GM18511 (cell line): ENCODE data around the gene RNASE3.
"Not testable (repeated sequence)": the region's sequence is repeated elsewhere in the genome, so short reads cannot be mapped to it uniquely, and the experiment has no call there.

Experiments used
- ATAC-seq: cut with Tn5 transposase; IDR thresholded peaks from one replicate; pipeline ENCODE4 v1.9.1; 2021; ENCODE audit warnings: mild to moderate bottlenecking, moderate library complexity; ENCODE audit not compliant: unreplicated experiment

Gene RNASE3

DNA sequence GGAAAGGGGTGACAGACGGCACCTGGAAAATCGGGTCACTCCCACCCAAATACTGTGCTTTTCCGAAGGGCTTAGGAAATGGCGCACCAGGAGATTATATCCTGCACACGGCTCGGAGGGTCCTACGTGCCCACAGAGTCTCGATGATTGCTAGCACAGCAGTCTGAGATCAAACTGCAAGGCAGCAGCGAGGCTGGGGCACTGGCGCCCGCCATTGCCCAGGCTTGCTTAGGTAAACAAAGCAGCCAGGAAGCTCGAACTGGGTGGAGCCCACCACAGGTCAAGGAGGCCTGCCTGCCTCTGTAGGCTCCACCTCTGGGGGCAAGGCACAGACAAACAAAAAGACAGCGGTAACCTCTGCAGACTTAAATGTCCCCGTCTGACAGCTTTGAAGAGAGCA lies 19.6 kb downstream of the RNASE3 start:
- ATAC-seq: not testable (repeated sequence)

DNA sequence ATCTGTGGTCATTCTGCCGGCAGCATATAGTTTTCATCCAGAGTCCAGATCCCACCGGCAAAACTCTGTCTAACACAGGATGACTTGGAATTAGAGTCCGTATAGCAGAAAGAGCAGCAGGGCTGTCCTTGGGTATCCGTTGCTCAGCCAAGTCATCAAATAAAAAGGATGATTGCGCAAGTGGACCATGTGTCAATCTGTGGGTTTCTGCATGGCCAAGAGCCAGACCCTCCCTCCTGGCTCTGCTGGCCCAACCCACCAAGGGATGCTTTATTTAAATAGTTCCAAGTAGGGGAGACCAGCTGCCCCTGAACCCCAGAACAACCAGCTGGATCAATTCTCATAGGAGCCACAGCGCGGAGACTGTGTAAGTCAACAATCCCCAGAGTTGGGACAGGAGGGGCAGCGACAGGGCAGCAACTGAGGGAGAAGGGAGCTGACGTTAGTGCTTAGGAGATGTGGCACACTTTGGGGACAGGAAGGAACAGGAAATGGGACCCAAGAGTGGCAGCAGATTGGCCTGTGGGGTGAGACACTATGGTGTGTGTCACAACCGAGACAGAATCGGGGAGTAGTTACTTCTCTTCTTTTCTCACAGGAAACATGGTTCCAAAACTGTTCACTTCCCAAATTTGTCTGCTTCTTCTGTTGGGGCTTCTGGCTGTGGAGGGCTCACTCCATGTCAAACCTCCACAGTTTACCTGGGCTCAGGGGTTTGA lies 28.0 kb downstream of the RNASE3 start:
- ATAC-seq: not testable (repeated sequence)

DNA sequence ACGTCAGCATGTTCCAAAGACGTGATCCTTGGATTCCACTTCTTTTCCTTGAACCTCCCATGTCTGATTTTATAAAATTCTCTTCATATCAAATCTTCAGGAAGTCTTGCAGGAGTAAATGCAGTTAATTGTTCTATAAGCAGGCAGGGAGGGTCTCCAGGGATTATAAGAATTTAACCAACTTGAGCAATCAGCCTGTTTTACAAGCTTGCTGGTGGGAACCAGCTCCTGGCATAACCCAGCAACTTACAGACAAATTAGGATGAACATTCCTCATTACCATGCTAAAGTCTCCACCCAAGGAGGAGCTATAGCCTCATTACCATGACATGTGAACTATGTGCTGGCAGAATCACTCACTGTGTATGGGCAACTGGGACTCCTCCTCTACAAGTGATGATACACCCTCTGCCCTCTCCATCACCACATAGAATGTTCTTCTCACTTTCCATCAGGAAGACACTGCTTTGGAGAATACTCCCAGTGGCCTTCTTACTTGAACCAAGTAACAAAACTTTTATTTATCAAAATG lies 32.6 kb downstream of the RNASE3 start:
- not testable (repeated sequence) for ATAC-seq

DNA sequence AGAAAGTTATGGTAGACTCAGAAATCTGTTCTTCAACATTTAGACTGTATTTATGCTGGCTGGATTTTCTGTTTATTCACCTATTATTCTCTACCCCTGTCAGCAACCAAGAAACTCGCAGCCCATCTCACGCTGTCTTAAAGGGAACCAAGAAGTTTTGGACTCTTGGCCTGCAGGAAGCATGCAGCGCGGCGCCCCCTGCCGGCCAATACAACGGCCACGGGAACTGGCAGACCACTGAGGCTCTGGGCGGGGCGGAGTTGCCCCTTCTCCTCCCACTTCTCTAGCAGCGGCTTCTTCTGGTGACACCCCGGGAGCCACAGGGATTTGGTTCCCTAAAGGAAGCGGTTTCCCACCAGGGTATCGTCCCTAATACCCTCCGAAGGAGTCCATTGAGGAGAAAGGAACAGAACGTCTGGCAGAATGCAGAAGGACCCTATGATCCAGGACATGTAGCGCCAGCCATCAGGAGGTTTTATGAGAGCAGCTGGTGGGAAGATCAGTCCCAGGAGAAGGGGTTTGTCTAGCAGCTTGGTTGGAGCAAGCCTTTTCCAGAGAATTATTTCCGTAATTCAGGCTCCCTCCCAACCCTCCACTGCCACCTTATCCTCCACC lies 43.1 kb downstream of the RNASE3 start:
- no peak for ATAC-seq

GRCh38 chr14:20935303-20935984 lies 44.3 kb downstream of the RNASE3 start:
- ATAC-seq: no peak
